ENCODE data around the gene SHROOM4.

Gene SHROOM4

DNA sequence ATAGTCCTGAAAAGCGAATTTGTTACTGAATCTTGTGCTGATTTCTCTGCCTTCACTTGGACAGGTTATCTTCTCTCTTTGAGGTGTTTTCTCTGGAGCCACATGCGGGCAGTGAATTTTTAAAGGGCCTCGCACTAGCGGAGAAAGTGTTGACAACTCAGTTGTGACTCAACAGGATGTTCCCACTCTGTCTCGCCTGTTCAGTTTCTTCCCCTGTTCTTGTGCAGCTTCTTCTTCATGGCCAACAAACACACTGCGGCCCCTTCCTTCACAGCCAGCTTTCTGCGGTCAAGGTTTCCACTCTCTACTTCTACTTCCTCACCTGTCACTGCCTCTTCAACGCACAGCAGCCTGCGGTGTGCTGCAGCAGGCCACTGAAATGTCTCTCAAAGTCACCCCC, 1.1 kb upstream of the SHROOM4 start:
- Mint-ChIP-seq H3K27me3 (peaks cover 28 to 48% of the 10 kb centered on the region in 2 donors), H3K4me3 (no peak overlapping the region), H3K4me1 (ENCODE audit: low read depth in 2 of 2) (no peaks in the 10 kb centered on the region), H3K9me3 (no peaks in the 10 kb centered on the region), H3K36me3 (ENCODE audit: insufficient read depth) (no peaks in the 10 kb centered on the region), H3K27ac (no peak overlapping the region)
- DNase-seq: no peak
- ATAC-seq (replicated peaks): no peak

- no peak for ATAC-seq (replicated peaks)
- Mint-ChIP-seq H3K27ac (no peak overlapping the region), H3K36me3 (ENCODE audit: insufficient read depth) (no peaks in the 10 kb centered on the region), H3K9me3 (no peaks in the 10 kb centered on the region), H3K4me3 (no peak overlapping the region), H3K27me3 (peaks cover 29 to 52% of the 10 kb centered on the region in 2 donors), H3K4me1 (ENCODE audit: low read depth in 2 of 2) (no peaks in the 10 kb centered on the region)
- DNase-seq: no peak
Observed at GRCh38 chrX:50814701-50815100, 707 bp upstream of the SHROOM4 start.

- H3K9me3 Mint-ChIP-seq: no peaks in the 10 kb centered on the region
- H3K4me3 Mint-ChIP-seq: no peak overlapping the region
- ATAC-seq (replicated peaks) (no peak), DNase-seq (no peak)
- H3K36me3 Mint-ChIP-seq (ENCODE audit: insufficient read depth): no peaks in the 10 kb centered on the region
- no peaks in the 10 kb centered on the region for H3K4me1 Mint-ChIP-seq (ENCODE audit: low read depth in 2 of 2)
- no peak overlapping the region for H3K27ac Mint-ChIP-seq
- H3K27me3 Mint-ChIP-seq: peaks cover 29 to 55% of the 10 kb centered on the region in 2 donors
Observed at GRCh38 chrX:50812995-50813842, 775 bp downstream of the SHROOM4 start.

DNA sequence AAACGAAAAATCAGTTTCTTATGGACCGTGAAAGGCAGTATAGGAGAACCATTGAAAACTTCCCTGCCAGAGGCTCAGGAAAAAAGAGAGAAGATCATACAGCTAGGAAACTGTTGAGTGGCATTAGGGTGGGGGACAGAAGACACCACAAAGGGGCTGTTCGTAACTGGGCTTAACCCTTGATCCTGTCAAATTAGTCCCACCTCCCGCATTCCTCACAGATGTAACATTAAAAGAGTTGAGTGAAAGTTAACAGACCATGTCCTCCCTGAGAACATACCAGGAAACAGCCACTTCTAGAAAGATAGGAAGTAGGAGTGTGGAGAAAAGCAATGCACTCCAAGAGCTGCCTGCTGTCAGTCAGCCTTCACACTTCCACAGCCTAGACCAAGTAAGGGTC, 8.7 kb downstream of the SHROOM4 start:
- Mint-ChIP-seq H3K27ac (no peak overlapping the region), H3K27me3 (peaks cover 8 to 10% of the 10 kb centered on the region in 2 donors), H3K9me3 (no peaks in the 10 kb centered on the region), H3K4me3 (no peak overlapping the region), H3K36me3 (ENCODE audit: insufficient read depth) (no peaks in the 10 kb centered on the region), H3K4me1 (ENCODE audit: low read depth in 2 of 2) (no peaks in the 10 kb centered on the region)
- ATAC-seq (replicated peaks) (no peak), DNase-seq (no peak)

GRCh38 chrX:50801135-50801534, 12.9 kb downstream of the SHROOM4 start:
- no peak overlapping the region for H3K27ac Mint-ChIP-seq
- DNase-seq (no peak), ATAC-seq (replicated peaks) (no peak)
- no peaks in the 10 kb centered on the region for H3K36me3 Mint-ChIP-seq (ENCODE audit: insufficient read depth)
- no peak overlapping the region for H3K4me3 Mint-ChIP-seq
- no peaks in the 10 kb centered on the region for H3K4me1 Mint-ChIP-seq (ENCODE audit: low read depth in 2 of 2)
- H3K9me3 Mint-ChIP-seq: no peaks in the 10 kb centered on the region
- H3K27me3 Mint-ChIP-seq: peaks cover 11 to 19% of the 10 kb centered on the region in 2 donors

DNA sequence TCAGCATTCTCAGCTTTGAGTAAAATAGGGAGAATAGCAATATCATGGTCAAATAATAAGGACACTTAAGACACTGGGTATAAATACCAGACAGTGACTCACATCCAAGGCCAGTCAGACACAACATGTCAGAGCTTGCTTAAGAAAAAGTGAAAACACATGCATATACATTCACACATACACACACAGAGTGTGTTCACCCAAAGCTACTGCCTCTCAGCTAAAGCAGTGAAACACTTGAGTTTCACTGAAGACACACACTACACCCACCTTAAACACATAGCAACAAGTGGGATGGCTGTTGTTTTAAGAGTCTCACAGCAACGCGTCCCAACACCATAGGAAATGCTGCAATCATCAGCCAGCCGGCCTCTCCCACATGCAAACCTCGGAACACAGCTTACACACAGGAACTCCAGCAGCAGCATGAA, 14.4 kb downstream of the SHROOM4 start:
- no peaks in the 10 kb centered on the region for H3K4me1 Mint-ChIP-seq (ENCODE audit: low read depth in 2 of 2)
- no peaks in the 10 kb centered on the region for H3K9me3 Mint-ChIP-seq
- no peaks in the 10 kb centered on the region for H3K36me3 Mint-ChIP-seq (ENCODE audit: insufficient read depth)
- peak overlapping the region in 1 of 2 donors; percentile 32 for H3K27ac Mint-ChIP-seq
- DNase-seq (no peak), ATAC-seq (replicated peaks) (no peak)
- peaks cover 16 to 22% of the 10 kb centered on the region in 2 donors for H3K27me3 Mint-ChIP-seq
- no peak overlapping the region for H3K4me3 Mint-ChIP-seq

DNA sequence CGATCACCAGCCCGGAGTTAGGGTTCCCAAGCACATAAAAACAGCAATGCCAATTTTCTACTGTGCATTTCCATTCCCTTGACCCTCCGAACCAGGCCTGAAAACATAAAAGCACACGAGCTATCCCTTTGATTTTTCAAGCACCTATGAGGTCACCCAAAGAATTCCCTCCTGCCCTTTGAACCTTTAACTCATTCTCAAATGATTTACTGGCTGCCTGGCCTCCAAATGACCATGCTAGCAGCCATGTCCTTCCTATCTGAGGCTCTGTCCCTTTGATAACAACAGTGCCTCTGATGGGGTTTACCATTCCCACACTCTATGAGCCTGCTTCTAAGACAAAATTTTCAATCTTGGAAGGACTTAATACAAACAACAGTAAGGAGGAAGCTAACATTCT, 15.2 kb downstream of the SHROOM4 start:
- Mint-ChIP-seq H3K9me3 (no peaks in the 10 kb centered on the region), H3K27me3 (peaks cover 16 to 22% of the 10 kb centered on the region in 2 donors), H3K27ac (no peak overlapping the region), H3K36me3 (ENCODE audit: insufficient read depth) (no peaks in the 10 kb centered on the region), H3K4me3 (no peak overlapping the region), H3K4me1 (ENCODE audit: low read depth in 2 of 2) (no peaks in the 10 kb centered on the region)
- DNase-seq (no peak), ATAC-seq (replicated peaks) (no peak)

DNA sequence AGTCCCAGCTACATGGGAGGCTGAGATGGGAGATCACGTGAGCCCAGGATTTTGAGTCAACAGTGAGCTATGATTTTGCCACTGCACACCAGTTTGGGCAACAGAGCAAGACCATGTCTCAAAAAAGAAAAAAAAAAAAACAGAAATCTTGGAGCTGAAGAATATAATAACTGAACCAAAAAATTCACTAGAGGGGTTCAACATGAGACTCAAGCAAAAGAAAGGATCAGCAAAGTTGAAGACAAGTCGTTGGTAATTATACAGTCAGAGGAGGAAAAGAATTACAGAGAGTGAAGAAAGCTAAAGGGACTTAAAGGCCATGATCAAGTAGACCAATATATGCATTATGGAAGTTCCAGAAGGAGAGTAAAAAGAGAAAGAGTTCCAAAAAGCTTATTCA, 26.9 kb downstream of the SHROOM4 start:
- Mint-ChIP-seq H3K4me3 (no peak overlapping the region), H3K27me3 (peaks cover 0 to 4% of the 10 kb centered on the region in 2 donors), H3K9me3 (no peaks in the 10 kb centered on the region), H3K27ac (no peak overlapping the region), H3K36me3 (ENCODE audit: insufficient read depth) (no peaks in the 10 kb centered on the region), H3K4me1 (ENCODE audit: low read depth in 2 of 2) (no peaks in the 10 kb centered on the region)
- no peak for ATAC-seq (replicated peaks)
- DNase-seq: no peak

GRCh38 chrX:50780144-50780543, 33.9 kb downstream of the SHROOM4 start:
- Mint-ChIP-seq H3K36me3 (ENCODE audit: insufficient read depth) (no peaks in the 10 kb centered on the region), H3K4me1 (ENCODE audit: low read depth in 2 of 2) (no peaks in the 10 kb centered on the region), H3K27me3 (peaks cover 9% of the 10 kb centered on the region in 2 donors), H3K9me3 (no peaks in the 10 kb centered on the region), H3K4me3 (no peak overlapping the region), H3K27ac (no peak overlapping the region)
- DNase-seq (no peak), ATAC-seq (replicated peaks) (no peak)

- ATAC-seq (replicated peaks): no peak
Observed at GRCh38 chrX:50779694-50780093, 34.3 kb downstream of the SHROOM4 start.

GRCh38 chrX:50778272-50778671, 35.7 kb downstream of the SHROOM4 start:
- ATAC-seq (replicated peaks) (no peak), DNase-seq (no peak)
- H3K27ac Mint-ChIP-seq: no peak overlapping the region
- H3K27me3 Mint-ChIP-seq: peaks cover 9% of the 10 kb centered on the region in 2 donors
- no peaks in the 10 kb centered on the region for H3K4me1 Mint-ChIP-seq (ENCODE audit: low read depth in 2 of 2)
- H3K9me3 Mint-ChIP-seq: no peaks in the 10 kb centered on the region
- no peaks in the 10 kb centered on the region for H3K36me3 Mint-ChIP-seq (ENCODE audit: insufficient read depth)
- no peak overlapping the region for H3K4me3 Mint-ChIP-seq

More at GRCh38 chrX:50779694-50780093, 34.3 kb downstream of the SHROOM4 start:
- H3K4me3 Mint-ChIP-seq: no peak overlapping the region
- H3K27ac Mint-ChIP-seq: no peak overlapping the region
- no peaks in the 10 kb centered on the region for H3K36me3 Mint-ChIP-seq (ENCODE audit: insufficient read depth)
- DNase-seq: no peak
- peaks cover 9% of the 10 kb centered on the region in 2 donors for H3K27me3 Mint-ChIP-seq
- no peaks in the 10 kb centered on the region for H3K4me1 Mint-ChIP-seq (ENCODE audit: low read depth in 2 of 2)
- H3K9me3 Mint-ChIP-seq: no peaks in the 10 kb centered on the region

- Mint-ChIP-seq H3K27me3 (peaks cover 5 to 9% of the 10 kb centered on the region in 2 donors), H3K27ac (no peak overlapping the region), H3K4me1 (ENCODE audit: low read depth in 2 of 2) (no peaks in the 10 kb centered on the region), H3K9me3 (no peaks in the 10 kb centered on the region), H3K36me3 (ENCODE audit: insufficient read depth) (no peaks in the 10 kb centered on the region), H3K4me3 (no peak overlapping the region)
- ATAC-seq (replicated peaks) (no peak), DNase-seq (no peak)
Observed at GRCh38 chrX:50776248-50776647, 37.7 kb downstream of the SHROOM4 start.

DNA sequence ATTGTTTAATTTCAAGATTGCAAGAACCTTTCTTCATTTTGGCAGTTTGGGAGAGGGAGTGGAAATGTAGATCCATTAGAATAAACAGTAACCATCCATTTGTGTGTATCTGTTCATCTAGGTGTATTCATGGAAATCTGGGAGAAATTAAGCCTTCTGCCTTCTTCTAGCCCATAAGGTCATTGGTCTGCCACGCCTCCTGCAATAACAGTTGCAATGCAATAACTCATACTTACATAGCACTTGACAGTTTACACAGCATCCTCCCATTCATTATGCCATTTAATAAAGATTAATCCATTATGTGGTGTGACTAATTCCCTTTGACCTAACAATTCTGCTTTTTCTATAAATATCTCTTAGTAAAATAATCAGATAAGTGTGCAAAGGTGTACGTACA, 42.6 kb downstream of the SHROOM4 start:
- Mint-ChIP-seq H3K4me3 (no peak overlapping the region), H3K9me3 (no peaks in the 10 kb centered on the region), H3K4me1 (ENCODE audit: low read depth in 2 of 2) (no peaks in the 10 kb centered on the region), H3K27me3 (peaks cover 0 to 2% of the 10 kb centered on the region in 2 donors), H3K27ac (no peak overlapping the region), H3K36me3 (ENCODE audit: insufficient read depth) (no peaks in the 10 kb centered on the region)
- ATAC-seq (replicated peaks) (no peak), DNase-seq (no peak)

DNA sequence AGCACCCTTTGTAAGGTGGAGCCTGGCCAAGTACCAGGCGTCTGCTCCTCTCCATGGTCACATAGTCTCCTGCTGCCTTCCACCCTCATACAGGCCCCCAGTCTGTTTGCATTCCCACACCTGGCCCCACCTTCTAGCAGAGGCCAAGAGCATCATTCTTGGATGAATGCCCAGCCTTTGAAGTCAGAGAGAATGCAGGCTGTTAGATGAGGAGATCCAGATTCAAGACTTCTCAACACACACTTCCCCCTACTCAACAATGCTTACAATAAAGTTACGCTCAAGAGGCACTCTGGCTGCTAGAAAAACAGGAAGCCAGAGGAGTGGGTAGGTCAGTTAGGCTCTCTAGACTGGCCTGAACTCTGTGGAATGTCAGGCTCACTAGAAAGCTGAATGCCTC, 43.3 kb downstream of the SHROOM4 start:
- Mint-ChIP-seq H3K27me3 (peaks cover 5 to 9% of the 10 kb centered on the region in 2 donors), H3K4me3 (no peak overlapping the region), H3K27ac (no peak overlapping the region), H3K4me1 (ENCODE audit: low read depth in 2 of 2) (no peaks in the 10 kb centered on the region), H3K9me3 (no peaks in the 10 kb centered on the region), H3K36me3 (ENCODE audit: insufficient read depth) (no peaks in the 10 kb centered on the region)
- ATAC-seq (replicated peaks) (no peak), DNase-seq (no peak)
